Vagina (tissue), 2 donors: ENCODE results near the gene ACAP3.

ENCODE experiments used
- CTCF ChIP-seq, 3 experiments: fragments of 450-650 bp in 2 of 3; fragments of 200-600 bp in 1 of 3; sonication (generic) in 1 of 3; IDR thresholded peaks; one replicate each; pipeline ENCODE4 v1.5.1; 2017 to 2019; ENCODE audit warnings: antibody characterized with exemption in 3 of 3, mild to moderate bottlenecking in 2 of 3, moderate library complexity in 2 of 3
- POLR2A ChIP-seq, 2 donors: fragments of 450-650 bp; IDR thresholded peaks; one replicate each; pipeline ENCODE4 v1.6.1; 2017; ENCODE audit warnings: antibody characterized with exemption in 2 of 2, mild to moderate bottlenecking in 2 of 2, moderate library complexity in 2 of 2
- POLR2AphosphoS5 ChIP-seq, 2 donors: sonication (generic); formaldehyde crosslinking; IDR thresholded peaks; one replicate each; pipeline ENCODE4 v1.9.0; 2017; ENCODE audit warnings: antibody characterized with exemption in 2 of 2, mild to moderate bottlenecking in 2 of 2, low read depth in 1 of 2; ENCODE audit not compliant: insufficient read depth in 1 of 2

DNA sequence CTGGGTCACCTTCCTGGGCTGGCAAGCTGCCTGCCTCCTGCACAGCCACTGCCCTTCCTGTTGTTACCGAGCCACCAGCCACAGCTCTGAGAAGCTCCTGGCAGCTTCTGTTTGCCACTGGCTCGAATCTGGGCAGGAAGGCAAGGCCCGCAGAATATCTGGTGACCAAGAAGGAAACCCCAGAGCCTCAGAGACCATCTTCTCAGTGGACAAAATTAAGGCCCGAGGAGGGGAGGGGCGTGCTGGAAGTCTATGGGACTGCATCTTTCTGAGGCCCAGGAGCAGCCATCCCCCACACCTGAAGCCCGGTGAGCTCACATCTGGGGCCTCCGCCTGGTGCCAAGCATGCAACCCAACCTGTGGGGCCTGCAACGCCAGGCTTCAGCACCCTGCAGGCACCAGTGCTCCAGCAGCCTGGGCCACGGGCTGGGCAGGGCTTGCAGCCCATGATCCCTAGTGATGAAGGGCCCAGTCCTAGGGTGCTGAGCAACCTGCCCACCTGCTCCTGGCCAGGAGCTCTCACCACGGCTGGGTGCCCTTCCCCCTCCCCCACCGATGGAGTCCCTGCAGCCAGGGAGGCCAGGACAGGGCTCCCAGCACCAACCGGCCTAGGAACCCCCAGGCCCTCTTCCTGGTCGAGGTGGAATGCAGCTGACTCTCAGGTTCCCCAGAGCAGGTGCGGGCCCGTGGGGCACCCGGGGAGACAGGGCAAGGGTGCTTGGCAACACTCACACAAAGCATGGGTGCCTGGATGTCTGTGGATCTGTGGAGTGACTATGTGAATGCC is 17.8 kb upstream of the ACAP3 start:
- TF ChIP-seq CTCF (IDR thresholded peaks at IDR 0.05) (no peak), POLR2AphosphoS5 (IDR thresholded peaks at IDR 0.05; ENCODE audit: insufficient read depth in 1 of 2, low read depth in 1 of 2) (no peak), POLR2A (IDR thresholded peaks at IDR 0.05) (no peak)
